Neural crest cell (in vitro differentiated cells): Measurements from ENCODE around the gene BRD3. TPM values are rescaled to one million over a fixed set of nuclear protein-coding genes. Genes with fewer than 3 reads are reported as not detected.
"Not testable (repeated sequence)": the region's sequence is repeated elsewhere in the genome, so short reads cannot be mapped to it uniquely, and the experiment has no call there.

ENCODE experiments used
- DNase-seq: peaks from one replicate; pipeline ENCODE4 v3.0.0; 2021; ENCODE audit warnings: low read depth, mixed read lengths, low spot score
- H3K27ac Mint-ChIP-seq: one replicate; pipeline ENCODE4 v1.8.0; 2021; ENCODE audit warnings: mild to moderate bottlenecking, mixed read lengths; ENCODE audit not compliant: unreplicated experiment
- H3K27me3 Mint-ChIP-seq: 2 replicates; pipeline ENCODE4 v1.8.0; 2021; ENCODE audit warnings: low read depth, mild to moderate bottlenecking, mixed read lengths
- H3K36me3 Mint-ChIP-seq: 2 replicates; pipeline ENCODE4 v1.8.0; 2021; ENCODE audit warnings: low read depth, mild to moderate bottlenecking, mixed read lengths
- H3K4me1 Mint-ChIP-seq: 2 replicates; pipeline ENCODE4 v1.8.0; 2021; ENCODE audit warnings: mixed read lengths
- H3K4me3 Mint-ChIP-seq: one replicate; pipeline ENCODE4 v1.8.0; 2021; ENCODE audit warnings: mild to moderate bottlenecking, mixed read lengths
- H3K9me3 Mint-ChIP-seq: 2 replicates; pipeline ENCODE4 v1.8.0; 2021; ENCODE audit warnings: mixed read lengths
- total RNA-seq: library from RNA; stranded (reverse); gene quantifications from 2 replicates; pipeline ENCODE4 v1.2.1, GENCODE V29; 2021
- TF ChIP-seq, protein P1 (sequence below): fragments of 200-600 bp; sonication (generic); conservative IDR thresholded peaks from 2 replicates; pipeline ENCODE4 v1.5.0; 2021; ENCODE audit warnings: antibody characterized with exemption, mild to moderate bottlenecking

BRD3 gene
- total RNA-seq, 1 donor from 2014 or later: 73.2 TPM

DNA sequence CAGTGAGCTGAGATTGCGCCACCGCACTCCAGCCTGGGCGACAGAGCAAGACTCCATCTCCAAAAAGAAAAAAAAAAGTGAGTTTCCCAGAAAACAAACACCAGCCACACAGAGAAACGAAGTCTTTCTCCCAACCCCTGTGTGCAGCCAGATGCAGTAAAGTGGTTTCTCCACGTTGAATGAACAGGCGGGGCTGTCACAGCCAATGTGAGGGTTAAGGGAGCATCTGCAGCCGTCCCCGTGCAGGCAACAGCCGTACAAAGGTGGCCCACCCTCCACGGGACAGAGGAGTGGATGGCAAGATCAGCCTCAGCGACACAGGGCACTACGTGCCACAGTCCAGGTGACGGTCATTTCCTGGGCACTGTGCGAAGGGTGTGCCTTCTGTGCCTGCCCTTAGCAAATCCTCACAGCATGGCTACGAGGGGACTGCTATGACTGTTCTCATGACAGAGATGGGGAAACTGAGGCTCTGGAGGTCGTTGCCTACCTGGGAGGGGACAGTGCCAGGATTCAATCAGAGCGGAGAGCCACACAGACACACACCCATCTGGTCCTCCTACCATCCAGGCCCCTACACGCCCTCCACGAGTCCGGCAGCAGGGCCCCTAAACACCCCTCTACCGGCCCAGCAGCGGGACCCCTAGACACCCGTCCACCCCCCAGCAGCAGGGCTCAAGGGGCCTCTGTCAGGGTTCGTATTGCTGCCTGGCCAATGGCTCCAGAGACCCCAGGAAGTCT, 78.0 kb downstream of the BRD3 start:
- Mint-ChIP-seq H3K4me3 (peak overlapping the region; percentile 98), H3K27ac (no peak overlapping the region), H3K36me3 (no peaks in the 10 kb centered on the region), H3K4me1 (peaks cover 46% of the 10 kb centered on the region), H3K9me3 (no peaks in the 10 kb centered on the region), H3K27me3 (no peaks in the 10 kb centered on the region)
- TF ChIP-seq, protein P1, sequence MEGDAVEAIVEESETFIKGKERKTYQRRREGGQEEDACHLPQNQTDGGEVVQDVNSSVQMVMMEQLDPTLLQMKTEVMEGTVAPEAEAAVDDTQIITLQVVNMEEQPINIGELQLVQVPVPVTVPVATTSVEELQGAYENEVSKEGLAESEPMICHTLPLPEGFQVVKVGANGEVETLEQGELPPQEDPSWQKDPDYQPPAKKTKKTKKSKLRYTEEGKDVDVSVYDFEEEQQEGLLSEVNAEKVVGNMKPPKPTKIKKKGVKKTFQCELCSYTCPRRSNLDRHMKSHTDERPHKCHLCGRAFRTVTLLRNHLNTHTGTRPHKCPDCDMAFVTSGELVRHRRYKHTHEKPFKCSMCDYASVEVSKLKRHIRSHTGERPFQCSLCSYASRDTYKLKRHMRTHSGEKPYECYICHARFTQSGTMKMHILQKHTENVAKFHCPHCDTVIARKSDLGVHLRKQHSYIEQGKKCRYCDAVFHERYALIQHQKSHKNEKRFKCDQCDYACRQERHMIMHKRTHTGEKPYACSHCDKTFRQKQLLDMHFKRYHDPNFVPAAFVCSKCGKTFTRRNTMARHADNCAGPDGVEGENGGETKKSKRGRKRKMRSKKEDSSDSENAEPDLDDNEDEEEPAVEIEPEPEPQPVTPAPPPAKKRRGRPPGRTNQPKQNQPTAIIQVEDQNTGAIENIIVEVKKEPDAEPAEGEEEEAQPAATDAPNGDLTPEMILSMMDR: no peak
- DNase-seq: no peak

DNA sequence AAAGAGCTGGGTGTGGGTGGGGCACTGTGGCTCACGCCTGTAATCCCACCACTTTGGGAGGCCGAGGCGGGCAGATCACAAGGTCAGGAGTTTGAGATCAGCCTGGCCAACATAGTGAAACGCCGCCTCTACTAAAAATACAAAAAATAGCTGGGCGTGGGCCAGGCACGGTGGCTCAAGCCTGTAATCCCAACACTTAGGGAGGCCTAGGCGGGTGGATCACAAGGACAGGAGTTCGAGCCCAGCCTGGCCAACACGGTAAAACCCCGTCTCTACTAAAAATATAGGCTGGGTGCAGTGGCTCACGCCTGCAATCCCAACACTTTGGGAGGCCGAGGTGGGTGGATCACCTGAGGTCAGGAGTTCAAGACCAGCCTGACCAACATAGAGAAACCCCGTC, 79.1 kb downstream of the BRD3 start:
- H3K4me1 Mint-ChIP-seq: peaks cover 39% of the 10 kb centered on the region
- not testable (repeated sequence) for H3K36me3 Mint-ChIP-seq, H3K27me3 Mint-ChIP-seq, DNase-seq, H3K9me3 Mint-ChIP-seq, H3K27ac Mint-ChIP-seq
- peak overlapping the region; percentile 19 for H3K4me3 Mint-ChIP-seq

DNA sequence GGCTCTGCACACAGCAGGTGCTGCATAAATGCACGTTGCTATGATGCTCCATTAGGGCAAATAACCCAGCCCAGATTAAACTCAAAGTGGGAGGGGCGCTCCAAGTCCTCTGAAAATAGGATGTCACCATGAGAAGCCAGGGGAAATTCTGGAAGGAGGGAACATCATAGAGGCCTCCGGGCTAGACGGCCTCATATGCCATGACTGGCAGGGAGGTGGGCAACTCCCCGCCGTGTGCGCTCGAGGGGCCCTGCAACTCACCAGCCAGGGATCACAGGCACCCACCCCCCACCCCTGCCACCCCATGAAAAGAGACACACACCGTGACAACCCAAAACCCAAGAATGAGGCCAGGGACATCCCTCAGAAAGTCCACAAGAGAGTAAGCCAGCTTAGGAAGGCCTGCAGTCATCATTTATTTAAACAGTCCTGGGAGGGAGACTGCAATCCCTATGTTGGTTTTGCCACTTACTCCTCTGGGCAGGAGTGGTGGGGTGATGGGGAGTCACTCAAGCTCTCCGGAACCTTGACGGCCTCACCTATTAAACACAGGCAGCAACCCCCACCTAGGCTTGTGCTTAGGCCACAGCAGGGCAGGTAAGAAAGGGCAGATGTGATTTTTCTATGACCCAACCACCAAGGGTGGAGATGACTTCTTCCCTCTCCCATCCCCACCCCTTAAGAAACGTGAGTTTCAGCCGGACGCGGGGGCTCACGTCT, 79.7 kb downstream of the BRD3 start:
- Mint-ChIP-seq H3K4me3 (peak overlapping the region; percentile 82), H3K4me1 (peaks cover 40% of the 10 kb centered on the region), H3K27ac (no peak overlapping the region), H3K9me3 (no peaks in the 10 kb centered on the region), H3K36me3 (no peaks in the 10 kb centered on the region), H3K27me3 (no peaks in the 10 kb centered on the region)
- TF ChIP-seq, protein P1: no peak
- DNase-seq: no peak

DNA sequence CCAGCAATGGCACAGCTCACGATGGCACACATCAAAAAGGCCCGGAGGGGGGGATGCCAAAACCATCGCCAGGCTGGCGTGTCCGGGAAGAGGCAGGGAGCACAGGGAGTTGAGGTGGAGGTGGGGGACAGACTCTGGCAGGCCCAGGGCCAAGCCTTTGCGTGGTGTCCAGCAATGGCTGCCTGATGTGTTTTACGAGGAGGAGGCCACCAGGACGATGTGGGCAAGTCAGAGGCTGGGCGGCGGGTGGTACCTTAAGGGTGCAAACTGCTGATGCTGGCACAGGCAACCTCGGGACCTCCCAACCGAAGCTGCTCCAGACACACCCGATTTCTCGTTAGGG, 80.4 kb downstream of the BRD3 start:
- TF ChIP-seq, protein P1: no peak
- Mint-ChIP-seq H3K4me1 (peaks cover 46% of the 10 kb centered on the region), H3K27ac (no peak overlapping the region), H3K4me3 (peak overlapping the region; percentile 75), H3K36me3 (no peaks in the 10 kb centered on the region), H3K9me3 (no peaks in the 10 kb centered on the region), H3K27me3 (no peaks in the 10 kb centered on the region)
- DNase-seq: no peak

DNA sequence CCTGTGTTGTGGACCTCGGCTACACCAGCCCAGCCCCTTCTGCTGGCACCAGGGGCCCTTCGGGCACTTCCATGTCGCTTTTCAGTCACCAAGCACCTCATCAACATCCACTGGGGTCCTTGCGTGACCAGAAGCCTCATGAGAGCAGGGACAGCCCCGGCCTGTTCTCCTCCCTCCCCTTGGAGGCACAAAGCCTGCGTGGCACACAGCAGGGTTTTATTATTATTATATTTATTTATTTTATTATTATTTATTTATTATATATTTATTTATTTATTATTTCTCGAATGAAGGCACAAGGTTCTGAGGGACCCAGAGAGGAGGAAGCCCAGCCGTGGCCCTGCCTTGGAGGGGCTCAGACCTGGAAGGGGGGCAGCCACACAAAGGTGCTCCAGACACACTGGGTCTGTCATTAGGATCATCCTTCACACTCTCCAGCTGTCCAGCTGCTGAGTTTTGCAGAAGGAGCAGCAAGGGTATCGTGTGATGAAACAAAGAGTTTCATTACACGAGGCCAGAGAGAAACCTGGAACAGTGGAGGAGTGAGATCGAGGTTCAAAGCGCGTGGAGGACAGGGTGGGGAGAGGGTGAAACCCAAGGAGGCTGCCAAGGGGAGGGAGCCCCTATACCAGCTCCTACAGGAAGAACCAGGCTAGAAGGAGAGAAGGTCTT, 80.9 kb downstream of the BRD3 start:
- DNase-seq: no peak
- Mint-ChIP-seq H3K4me1 (peaks cover 48% of the 10 kb centered on the region), H3K36me3 (no peaks in the 10 kb centered on the region), H3K4me3 (peak overlapping the region; percentile 75), H3K27ac (no peak overlapping the region), H3K27me3 (no peaks in the 10 kb centered on the region), H3K9me3 (no peaks in the 10 kb centered on the region)
- TF ChIP-seq, protein P1: no peak

DNA sequence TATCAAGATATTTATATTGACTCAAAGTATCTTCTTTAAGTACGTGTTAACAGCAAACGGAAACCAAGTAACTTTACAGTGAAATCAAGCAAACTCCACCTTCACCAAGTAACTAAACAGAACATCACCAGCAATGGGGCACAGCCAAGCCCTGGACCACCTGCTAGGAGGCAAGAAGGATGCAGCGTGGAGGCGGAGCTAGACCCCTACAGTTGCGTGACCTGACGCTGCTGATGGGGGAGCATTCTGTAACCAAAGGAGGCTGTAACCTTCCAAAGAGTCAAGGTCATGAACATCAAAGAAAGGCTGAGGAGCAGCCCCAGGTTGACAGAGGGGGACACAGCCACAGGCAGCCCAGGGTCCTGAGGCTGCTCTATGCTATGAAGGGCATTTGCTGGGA, 81.8 kb downstream of the BRD3 start:
- Mint-ChIP-seq H3K4me3 (peak overlapping the region; percentile 50), H3K27me3 (no peaks in the 10 kb centered on the region), H3K4me1 (peaks cover 55% of the 10 kb centered on the region), H3K27ac (no peak overlapping the region), H3K36me3 (no peaks in the 10 kb centered on the region), H3K9me3 (no peaks in the 10 kb centered on the region)
- DNase-seq: no peak
- TF ChIP-seq, protein P1: no peak
